K562 (cell line): Measurements from ENCODE around the gene QRICH1. TPM values are rescaled to one million over a fixed set of nuclear protein-coding genes. Genes with fewer than 3 reads are reported as not detected.

Experiments
- C11orf30 ChIP-seq: fragments of 450-650 bp; IDR thresholded peaks from 2 replicates; pipeline ENCODE4 v1.6.1; 2016; ENCODE audit warnings: low read depth, mild to moderate bottlenecking
- CBFA2T2 ChIP-seq: fragments of 450-650 bp; conservative IDR thresholded peaks from 2 replicates; pipeline ENCODE4 v1.6.1; 2017; ENCODE audit warnings: mild to moderate bottlenecking
- CBFA2T3 ChIP-seq: fragments of 450-650 bp; IDR thresholded peaks from 2 replicates; pipeline ENCODE4 v1.6.1; 2017
- FOXM1 ChIP-seq, 2 experiments: fragments of 450-650 bp in 1 of 2; sonication (generic) in 1 of 2; formaldehyde crosslinking in 1 of 2; IDR thresholded peaks; 2 replicates each; pipeline versions ENCODE4 v1.6.1 to v1.9.0; 2017 to 2022; ENCODE audit warnings: low read depth in 2 of 2, mild to moderate bottlenecking in 2 of 2, missing genetic modification reagents in 1 of 2, moderate library complexity in 1 of 2
- GATA2 ChIP-seq: sonication (generic); formaldehyde crosslinking; IDR thresholded peaks from 2 replicates; pipeline ENCODE4 v1.4.0; 2020; ENCODE audit warnings: mild to moderate bottlenecking, missing genetic modification reagents
- HDGF ChIP-seq: fragments of 450-650 bp; IDR thresholded peaks from 2 replicates; pipeline ENCODE4 v1.6.1; 2016
- JUN ChIP-seq, 2 experiments: sonication (generic) in 1 of 2; formaldehyde crosslinking in 1 of 2; IDR thresholded peaks; 2 replicates each; pipeline versions ENCODE4 v1.6.1 to v1.8.0; 2012 to 2022; ENCODE audit warnings: borderline replicate concordance in 2 of 2, mild to moderate bottlenecking in 2 of 2, improper control_type of control experiment in 1 of 2, low read depth in 1 of 2, low read length in 1 of 2, missing genetic modification reagents in 1 of 2
- NCOR1 ChIP-seq: fragments of 450-650 bp; IDR thresholded peaks from 2 replicates; pipeline ENCODE4 v1.6.1; 2016; ENCODE audit warnings: mild to moderate bottlenecking, moderate library complexity
- NR3C1 ChIP-seq: sonication (generic); formaldehyde crosslinking; IDR thresholded peaks from 2 replicates; pipeline ENCODE4 v1.8.1; 2022; ENCODE audit warnings: missing genetic modification reagents
- STAT5A ChIP-seq: IDR thresholded peaks from 2 replicates; pipeline ENCODE4 v1.6.1; 2012; ENCODE audit warnings: low read length, inconsistent platforms, borderline replicate concordance
- TAL1 ChIP-seq: fragments of 450-650 bp; IDR thresholded peaks from 2 replicates; pipeline ENCODE4 v1.6.1; 2016; ENCODE audit warnings: mild to moderate bottlenecking
- TCF3 ChIP-seq: sonication (generic); formaldehyde crosslinking; IDR thresholded peaks from 2 replicates; pipeline ENCODE4 v1.4.0; 2020; ENCODE audit warnings: mild to moderate bottlenecking, missing genetic modification reagents
- XRCC4 ChIP-seq: IDR thresholded peaks from one replicate; pipeline ENCODE4 v1.6.1; 2011; ENCODE audit not compliant: insufficient read depth, insufficient read length; ENCODE audit errors: extremely low read depth
- ZEB2 ChIP-seq: fragments of 450-650 bp; IDR thresholded peaks from 2 replicates; pipeline ENCODE4 v1.6.1; 2016
- ZNF143 ChIP-seq: sonication (generic); formaldehyde crosslinking; IDR thresholded peaks from 2 replicates; pipeline ENCODE4 v1.9.0; 2022; ENCODE audit warnings: mild to moderate bottlenecking, missing genetic modification reagents
- polyA plus RNA-seq, 8 experiments: library from polyadenylated mRNA; depleted of rRNA in 4 of 8; stranded (reverse) in 5 of 8; unstranded in 3 of 8; fragments of >200 nt; fragmentation: Nextera tagmentation in 2 of 8; fragmentation: Illumina TruSeq in 1 of 8; extraction: Ambion mirVana in 2 of 8; extraction: Trizol in 1 of 8; gene quantifications; 2 replicates each; pipeline versions ENCODE4 v1.2.1 to v1.2.3, GENCODE V29; 2011 to 2014; ENCODE audit warnings: inconsistent platforms in 1 of 8, missing spikeins in 1 of 8
- total RNA-seq, 7 experiments: library from RNA; depleted of rRNA in 6 of 7; stranded (reverse); fragments of >200 nt in 6 of 7; fragmentation: Illumina TruSeq in 2 of 7; extraction: Trizol in 2 of 7; gene quantifications; 2 replicates each; pipeline versions ENCODE4 v1.2.1 to v1.2.3, GENCODE V29; 2011 to 2021; ENCODE audit warnings: low replicate concordance in 1 of 7
- TF ChIP-seq, protein P1 (sequence below): conservative IDR thresholded peaks from 2 replicates; pipeline ENCODE4 v1.6.1; 2011; ENCODE audit warnings: low read depth, mild to moderate bottlenecking, low read length; ENCODE audit not compliant: control insufficient read depth
- TF ChIP-seq, protein P2 (sequence below): fragments of 250-450 bp; sonication (Bioruptor Pico); IDR thresholded peaks from 2 replicates; pipeline ENCODE4 v1.5.0; 2020; ENCODE audit warnings: mild to moderate bottlenecking, borderline replicate concordance
- TF ChIP-seq, protein P3 (sequence below): fragments of 150-350 bp; IDR thresholded peaks from 2 replicates; pipeline ENCODE4 v1.6.1; 2014; ENCODE audit warnings: low read depth, mild to moderate bottlenecking, low read length, borderline replicate concordance

Gene QRICH1
- total and polyA plus RNA-seq, 9 of the 15 experiments (the other 6 are each of a cell fraction or from before 2014, with no cell fraction given), result 20.1 to 99.2 (median 56.7) TPM

DNA sequence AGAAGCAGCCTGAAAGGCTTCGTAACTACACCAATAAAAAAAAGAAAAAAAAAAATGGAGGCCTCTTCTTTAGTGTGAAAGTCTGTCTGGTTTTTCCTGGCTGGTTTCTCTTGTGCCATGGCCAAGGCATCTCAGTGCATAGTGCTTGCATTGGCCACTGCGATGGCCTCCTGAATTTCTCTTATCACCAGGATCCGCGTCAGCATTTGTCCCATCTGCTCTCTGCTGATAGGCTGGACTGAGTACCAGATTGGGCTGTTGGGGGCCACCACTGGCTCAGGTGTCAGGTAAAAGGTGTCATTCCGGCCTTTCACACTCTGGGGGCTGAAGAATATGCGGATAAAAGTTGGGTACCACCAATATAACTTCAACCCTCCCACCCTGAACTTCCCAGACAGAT lies 63.5 kb downstream of the QRICH1 start (continued):
- no peak for TF ChIP-seq XRCC4
- TF ChIP-seq JUN (IDR thresholded peaks at IDR 0.05; ENCODE audit: borderline replicate concordance, low read depth, low read length), result no peak
- no peak for TF ChIP-seq JUN (CRISPR knock-in tag; IDR thresholded peaks at IDR 0.05; ENCODE audit: borderline replicate concordance)
- TF ChIP-seq NCOR1, result peak; percentile 25; the same call in 1 of the 2 replicates
- TF ChIP-seq CBFA2T2, result 0 out of 2 replicates have a peak, but pooled peaks have one; percentile 18
- no peak for TF ChIP-seq HDGF
- TF ChIP-seq, protein P1, sequence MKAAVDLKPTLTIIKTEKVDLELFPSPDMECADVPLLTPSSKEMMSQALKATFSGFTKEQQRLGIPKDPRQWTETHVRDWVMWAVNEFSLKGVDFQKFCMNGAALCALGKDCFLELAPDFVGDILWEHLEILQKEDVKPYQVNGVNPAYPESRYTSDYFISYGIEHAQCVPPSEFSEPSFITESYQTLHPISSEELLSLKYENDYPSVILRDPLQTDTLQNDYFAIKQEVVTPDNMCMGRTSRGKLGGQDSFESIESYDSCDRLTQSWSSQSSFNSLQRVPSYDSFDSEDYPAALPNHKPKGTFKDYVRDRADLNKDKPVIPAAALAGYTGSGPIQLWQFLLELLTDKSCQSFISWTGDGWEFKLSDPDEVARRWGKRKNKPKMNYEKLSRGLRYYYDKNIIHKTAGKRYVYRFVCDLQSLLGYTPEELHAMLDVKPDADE, result no peak
- TF ChIP-seq CBFA2T3, result peak; percentile 59
- TF ChIP-seq, protein P2, sequence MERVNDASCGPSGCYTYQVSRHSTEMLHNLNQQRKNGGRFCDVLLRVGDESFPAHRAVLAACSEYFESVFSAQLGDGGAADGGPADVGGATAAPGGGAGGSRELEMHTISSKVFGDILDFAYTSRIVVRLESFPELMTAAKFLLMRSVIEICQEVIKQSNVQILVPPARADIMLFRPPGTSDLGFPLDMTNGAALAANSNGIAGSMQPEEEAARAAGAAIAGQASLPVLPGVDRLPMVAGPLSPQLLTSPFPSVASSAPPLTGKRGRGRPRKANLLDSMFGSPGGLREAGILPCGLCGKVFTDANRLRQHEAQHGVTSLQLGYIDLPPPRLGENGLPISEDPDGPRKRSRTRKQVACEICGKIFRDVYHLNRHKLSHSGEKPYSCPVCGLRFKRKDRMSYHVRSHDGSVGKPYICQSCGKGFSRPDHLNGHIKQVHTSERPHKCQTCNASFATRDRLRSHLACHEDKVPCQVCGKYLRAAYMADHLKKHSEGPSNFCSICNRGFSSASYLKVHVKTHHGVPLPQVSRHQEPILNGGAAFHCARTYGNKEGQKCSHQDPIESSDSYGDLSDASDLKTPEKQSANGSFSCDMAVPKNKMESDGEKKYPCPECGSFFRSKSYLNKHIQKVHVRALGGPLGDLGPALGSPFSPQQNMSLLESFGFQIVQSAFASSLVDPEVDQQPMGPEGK (CRISPR knock-in tag), result no peak
- peak; percentile 37; the same call in 1 of the 2 replicates for TF ChIP-seq ZEB2
- TF ChIP-seq C11orf30, result peak; percentile 29; the same call in 1 of the 2 replicates
- TF ChIP-seq TAL1, result peak; percentile 54
- TF ChIP-seq TCF3 (CRISPR knock-in tag), result peak; percentile 58
- TF ChIP-seq, protein P3, sequence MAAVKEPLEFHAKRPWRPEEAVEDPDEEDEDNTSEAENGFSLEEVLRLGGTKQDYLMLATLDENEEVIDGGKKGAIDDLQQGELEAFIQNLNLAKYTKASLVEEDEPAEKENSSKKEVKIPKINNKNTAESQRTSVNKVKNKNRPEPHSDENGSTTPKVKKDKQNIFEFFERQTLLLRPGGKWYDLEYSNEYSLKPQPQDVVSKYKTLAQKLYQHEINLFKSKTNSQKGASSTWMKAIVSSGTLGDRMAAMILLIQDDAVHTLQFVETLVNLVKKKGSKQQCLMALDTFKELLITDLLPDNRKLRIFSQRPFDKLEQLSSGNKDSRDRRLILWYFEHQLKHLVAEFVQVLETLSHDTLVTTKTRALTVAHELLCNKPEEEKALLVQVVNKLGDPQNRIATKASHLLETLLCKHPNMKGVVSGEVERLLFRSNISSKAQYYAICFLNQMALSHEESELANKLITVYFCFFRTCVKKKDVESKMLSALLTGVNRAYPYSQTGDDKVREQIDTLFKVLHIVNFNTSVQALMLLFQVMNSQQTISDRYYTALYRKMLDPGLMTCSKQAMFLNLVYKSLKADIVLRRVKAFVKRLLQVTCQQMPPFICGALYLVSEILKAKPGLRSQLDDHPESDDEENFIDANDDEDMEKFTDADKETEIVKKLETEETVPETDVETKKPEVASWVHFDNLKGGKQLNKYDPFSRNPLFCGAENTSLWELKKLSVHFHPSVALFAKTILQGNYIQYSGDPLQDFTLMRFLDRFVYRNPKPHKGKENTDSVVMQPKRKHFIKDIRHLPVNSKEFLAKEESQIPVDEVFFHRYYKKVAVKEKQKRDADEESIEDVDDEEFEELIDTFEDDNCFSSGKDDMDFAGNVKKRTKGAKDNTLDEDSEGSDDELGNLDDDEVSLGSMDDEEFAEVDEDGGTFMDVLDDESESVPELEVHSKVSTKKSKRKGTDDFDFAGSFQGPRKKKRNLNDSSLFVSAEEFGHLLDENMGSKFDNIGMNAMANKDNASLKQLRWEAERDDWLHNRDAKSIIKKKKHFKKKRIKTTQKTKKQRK, result no peak
- no peak for TF ChIP-seq NR3C1
- TF ChIP-seq STAT5A, result no peak
- TF ChIP-seq ZNF143, result no peak
- TF ChIP-seq FOXM1 (IDR thresholded peaks at IDR 0.05; ENCODE audit: low read depth), result no peak
- TF ChIP-seq FOXM1 (CRISPR knock-in tag; IDR thresholded peaks at IDR 0.05; ENCODE audit: low read depth), result no peak
- TF ChIP-seq GATA2, result no peak
